ENCODE results near the gene IKZF1.
"Not testable (repeated sequence)": the region's sequence is repeated elsewhere in the genome, so short reads cannot be mapped to it uniquely, and the experiment has no call there.

The IKZF1 gene

DNA sequence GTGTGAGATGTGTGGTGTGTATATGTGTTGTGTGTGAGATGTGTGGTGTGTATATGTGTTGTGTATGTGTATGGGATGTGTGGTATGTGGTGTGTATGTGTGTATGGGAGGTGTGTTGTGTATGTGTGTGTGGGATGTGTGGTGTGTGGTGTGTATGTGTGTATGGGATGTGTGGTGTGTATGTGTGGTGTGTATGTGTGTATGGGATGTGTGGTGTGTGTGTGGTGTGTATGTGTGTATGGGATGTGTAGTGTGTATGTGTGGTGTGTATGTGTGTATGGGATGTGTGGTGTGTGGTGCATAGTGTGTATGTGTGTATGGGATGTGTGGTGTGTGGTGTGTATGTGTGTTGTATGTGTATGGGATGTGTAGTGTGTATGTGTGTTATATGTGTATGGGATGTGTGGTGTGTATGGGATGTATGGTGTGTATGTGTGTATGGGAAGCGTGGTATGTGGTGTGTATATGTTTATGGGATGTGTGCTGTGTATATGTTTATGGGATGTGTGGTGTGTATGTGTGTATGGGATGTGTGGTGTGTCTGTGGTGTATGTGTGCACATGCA lies 30.8 kb downstream of the IKZF1 start:
- ChIA-PET POLR2A (no interaction called here), CTCF (interaction anchor here (1.0 to 2.2 kb wide), 5 partner anchors 9 to 242 kb away, joined by 4 to 10 read pairs (median 8); partner anchors contain the start of gene ZPBP)
- TF ChIP-seq, protein P1, sequence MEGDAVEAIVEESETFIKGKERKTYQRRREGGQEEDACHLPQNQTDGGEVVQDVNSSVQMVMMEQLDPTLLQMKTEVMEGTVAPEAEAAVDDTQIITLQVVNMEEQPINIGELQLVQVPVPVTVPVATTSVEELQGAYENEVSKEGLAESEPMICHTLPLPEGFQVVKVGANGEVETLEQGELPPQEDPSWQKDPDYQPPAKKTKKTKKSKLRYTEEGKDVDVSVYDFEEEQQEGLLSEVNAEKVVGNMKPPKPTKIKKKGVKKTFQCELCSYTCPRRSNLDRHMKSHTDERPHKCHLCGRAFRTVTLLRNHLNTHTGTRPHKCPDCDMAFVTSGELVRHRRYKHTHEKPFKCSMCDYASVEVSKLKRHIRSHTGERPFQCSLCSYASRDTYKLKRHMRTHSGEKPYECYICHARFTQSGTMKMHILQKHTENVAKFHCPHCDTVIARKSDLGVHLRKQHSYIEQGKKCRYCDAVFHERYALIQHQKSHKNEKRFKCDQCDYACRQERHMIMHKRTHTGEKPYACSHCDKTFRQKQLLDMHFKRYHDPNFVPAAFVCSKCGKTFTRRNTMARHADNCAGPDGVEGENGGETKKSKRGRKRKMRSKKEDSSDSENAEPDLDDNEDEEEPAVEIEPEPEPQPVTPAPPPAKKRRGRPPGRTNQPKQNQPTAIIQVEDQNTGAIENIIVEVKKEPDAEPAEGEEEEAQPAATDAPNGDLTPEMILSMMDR (IDR thresholded peaks at IDR 0.05; ENCODE audit: control extremely low read depth, extremely low read depth, low read depth, missing control alignments): no peak
- no peak for DNase-seq (ENCODE audit: extremely low spot score)

DNA sequence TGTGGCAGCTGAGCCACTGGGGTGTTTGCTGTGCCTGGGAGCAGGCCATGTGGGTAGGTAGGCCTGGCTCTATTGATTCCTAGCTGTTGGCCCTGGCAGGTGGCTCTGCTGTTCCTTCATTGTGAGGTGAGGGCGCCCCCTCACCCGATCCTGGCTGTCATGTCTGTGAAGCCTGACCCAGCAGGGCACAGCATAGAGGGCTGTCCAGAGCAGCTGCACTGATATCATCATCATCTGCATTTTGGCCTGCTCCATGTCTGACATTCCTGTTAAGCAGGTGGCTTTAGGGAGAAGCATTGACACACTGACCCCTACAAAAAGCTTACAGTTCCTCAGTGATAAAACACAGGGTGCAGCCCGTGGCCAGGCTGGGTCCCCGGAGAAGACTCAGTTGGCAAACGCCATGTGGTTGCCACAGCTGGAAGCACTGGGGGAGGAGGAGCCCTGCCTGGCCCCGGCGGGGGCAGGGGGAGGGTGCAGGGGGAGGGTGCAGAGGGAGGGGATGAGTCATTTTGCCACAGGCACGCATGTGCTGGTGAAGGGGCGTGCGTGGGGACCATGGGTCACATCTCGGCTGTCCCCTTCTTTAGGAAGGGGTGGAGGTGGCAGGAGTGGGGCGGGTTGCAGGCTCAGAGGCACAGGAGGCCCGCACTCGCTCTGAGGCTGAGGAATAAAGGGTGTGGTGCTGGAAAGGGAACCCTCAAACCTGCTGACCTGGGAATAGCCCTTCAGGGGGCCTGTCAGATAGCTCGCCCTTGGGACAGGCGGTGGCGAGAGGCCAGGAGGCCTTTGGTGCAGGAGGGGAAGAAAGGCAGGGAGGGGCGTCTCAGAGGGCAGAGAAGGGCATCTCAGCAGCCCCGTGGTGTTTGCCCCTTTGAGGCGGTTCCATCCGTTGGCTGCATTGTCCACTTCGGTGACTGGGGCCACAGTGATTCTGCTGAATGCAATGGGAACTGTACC lies 31.6 kb downstream of the IKZF1 start:
- no peak for DNase-seq (ENCODE audit: extremely low spot score)
- POLR2A ChIA-PET: no interaction called here

DNA sequence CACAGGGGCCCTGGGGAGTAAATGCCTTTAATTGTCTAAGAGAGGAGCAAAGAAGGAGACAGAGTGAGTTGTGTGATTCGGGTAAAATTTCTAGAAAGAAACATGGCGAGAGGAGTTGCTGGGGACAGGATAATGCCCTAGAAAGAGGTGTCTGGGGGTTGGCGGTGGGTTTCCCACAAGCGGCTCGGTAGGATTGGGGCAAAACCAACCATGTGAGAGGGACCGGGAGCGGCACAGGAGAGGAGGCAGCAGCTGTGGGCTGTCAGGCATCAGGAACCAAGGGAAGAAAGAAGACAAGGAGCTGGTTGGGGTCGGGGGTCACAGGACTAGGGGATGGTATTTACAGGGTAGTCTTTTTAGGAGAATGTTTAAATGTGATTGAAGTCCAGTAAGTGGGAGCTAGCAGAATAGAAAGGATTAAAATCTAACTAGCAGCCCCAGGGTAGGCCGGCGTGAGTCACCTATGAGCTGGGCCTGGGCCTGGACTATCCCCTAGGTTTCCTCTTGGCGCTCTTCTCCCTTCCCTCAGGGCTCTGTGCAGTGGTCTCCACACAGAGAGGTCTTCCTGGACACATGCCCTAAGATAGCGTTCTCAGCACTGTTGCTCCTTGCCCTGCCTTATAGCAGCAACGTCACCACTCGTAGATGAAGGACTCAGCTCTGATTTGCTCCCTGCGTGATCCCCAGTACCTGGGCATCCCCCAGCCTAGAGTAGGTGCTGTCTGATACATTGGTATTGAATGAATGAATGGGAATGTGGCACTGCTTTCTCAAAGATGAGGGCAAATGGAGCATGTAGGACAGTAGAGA lies 32.6 kb downstream of the IKZF1 start:
- no peak for DNase-seq (ENCODE audit: extremely low spot score)
- ChIA-PET POLR2A (no interaction called here), CTCF (interaction anchor here (1.0 to 5.3 kb wide), 8 partner anchors 8 to 132 kb away, joined by 3 to 18 read pairs (median 8); no protein-coding TSS in a partner anchor)
- TF ChIP-seq, protein P1 (IDR thresholded peaks at IDR 0.05; ENCODE audit: control extremely low read depth, extremely low read depth, low read depth, missing control alignments): no peak

More for the DNA sequence above, 31.6 kb downstream of the IKZF1 start:
- CTCF ChIA-PET: interaction anchor here (0.9 to 5.3 kb wide), 8 partner anchors 9 to 243 kb away, joined by 4 to 18 read pairs (median 6); partner anchors contain the start of gene ZPBP
- TF ChIP-seq, protein P1 (IDR thresholded peaks at IDR 0.05; ENCODE audit: control extremely low read depth, extremely low read depth, low read depth, missing control alignments): peak; percentile 29

DNA sequence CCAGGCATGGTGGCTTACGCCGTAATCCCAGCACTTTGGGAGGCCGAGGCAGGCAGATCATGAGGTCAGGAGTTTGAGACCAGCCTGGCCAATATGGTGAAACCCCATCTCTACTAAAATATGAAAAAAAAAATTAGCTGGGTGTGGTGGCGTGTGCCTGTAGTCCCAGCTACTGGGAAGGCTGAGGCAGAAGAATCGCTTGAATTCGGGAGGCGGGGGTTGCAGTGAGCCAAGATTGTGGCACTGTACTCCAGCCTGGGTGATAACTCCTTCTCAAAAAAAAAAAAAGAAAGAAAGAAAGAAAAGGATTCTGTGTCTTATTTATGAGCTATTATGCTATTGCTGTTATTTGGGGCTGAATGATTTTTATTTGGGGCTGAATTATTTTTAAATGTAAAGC lies 35.0 kb downstream of the IKZF1 start:
- POLR2A ChIA-PET: interaction anchor here (0.6 kb wide), 1 partner anchor 67 kb away, joined by 3 read pairs; no protein-coding TSS in a partner anchor
- CTCF ChIA-PET: interaction anchor here (1.2 to 5.3 kb wide), 9 partner anchors 9 to 134 kb away, joined by 3 to 18 read pairs (median 6); no protein-coding TSS in a partner anchor
- DNase-seq (ENCODE audit: extremely low spot score): not testable (repeated sequence)

DNA sequence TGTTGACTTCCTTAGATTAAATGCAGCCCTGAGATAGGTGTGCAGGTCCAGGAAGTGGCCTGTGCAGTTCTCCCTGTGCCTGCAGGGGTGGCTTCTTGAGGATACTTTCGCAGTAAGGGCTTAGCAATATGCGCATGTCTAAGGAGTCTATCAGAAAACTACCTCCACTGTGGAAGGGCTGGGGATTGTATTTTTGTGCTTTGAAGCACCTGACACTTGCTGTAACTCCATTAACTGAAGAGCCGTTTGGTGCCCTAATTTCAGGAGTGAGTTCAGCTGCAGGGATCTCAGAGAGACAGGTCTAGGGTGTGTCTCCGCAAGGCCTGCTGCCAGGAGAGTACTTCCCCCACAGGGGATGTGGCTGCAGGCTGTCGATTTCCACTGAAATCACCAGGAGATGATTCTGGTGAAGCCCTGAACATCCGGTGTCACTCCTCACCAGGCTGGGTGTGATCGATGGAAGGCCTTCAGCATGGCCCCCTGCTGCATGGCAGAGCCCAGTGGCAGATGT lies 35.5 kb downstream of the IKZF1 start:
- POLR2A ChIA-PET: interaction anchor here (0.6 kb wide), 1 partner anchor 67 kb away, joined by 3 read pairs; no protein-coding TSS in a partner anchor

DNA sequence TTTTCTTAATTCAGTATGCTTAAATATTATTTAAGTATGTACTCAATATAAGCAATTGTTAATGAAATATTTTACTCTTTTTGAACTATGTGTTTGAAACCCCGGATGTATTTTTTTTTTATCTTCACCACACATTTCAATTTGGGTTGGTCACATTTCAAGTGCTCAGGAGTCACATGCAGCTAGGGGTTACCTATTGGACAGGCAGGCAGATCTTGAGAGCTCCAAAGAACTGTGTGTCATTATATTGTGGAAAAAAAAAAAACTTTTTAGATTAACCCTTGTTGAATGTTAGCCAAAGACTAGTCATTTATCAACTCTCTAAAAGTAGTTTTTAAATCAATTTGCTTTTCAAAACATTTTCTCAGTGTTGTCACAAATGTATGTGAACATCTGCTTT lies 37.2 kb downstream of the IKZF1 start:
- DNase-seq (ENCODE audit: extremely low spot score): no peak
- ChIA-PET CTCF (interaction anchor here (1.2 to 5.3 kb wide), 10 partner anchors 8 to 199 kb away, joined by 3 to 18 read pairs (median 7); no protein-coding TSS in a partner anchor), POLR2A (interaction anchor here (0.7 kb wide), 2 partner anchors 9 to 80 kb away, joined by 4 to 9 read pairs; no protein-coding TSS in a partner anchor)
- TF ChIP-seq, protein P1 (IDR thresholded peaks at IDR 0.05; ENCODE audit: control extremely low read depth, extremely low read depth, low read depth, missing control alignments): no peak

More for the DNA sequence above, 35.5 kb downstream of the IKZF1 start:
- CTCF ChIA-PET: interaction anchor here (1.5 to 5.3 kb wide), 5 partner anchors 10 to 135 kb away, joined by 3 to 18 read pairs (median 13); no protein-coding TSS in a partner anchor
- DNase-seq (ENCODE audit: extremely low spot score): no peak
- TF ChIP-seq, protein P1 (IDR thresholded peaks at IDR 0.05; ENCODE audit: control extremely low read depth, extremely low read depth, low read depth, missing control alignments): no peak
